Progenitor cell of endocrine pancreas (in vitro differentiated cells): ENCODE results near the gene HBS1L. TPM values are rescaled to one million over a fixed set of nuclear protein-coding genes. Genes with fewer than 3 reads are reported as not detected.

ENCODE experiments used
- DNase-seq: peaks from one replicate; pipeline ENCODE4 v3.0.0; 2021; ENCODE audit warnings: low spot score; ENCODE audit not compliant: unreplicated experiment
- H3K27ac Mint-ChIP-seq: 2 replicates; pipeline ENCODE4 v1.8.0; 2021; ENCODE audit warnings: mild to moderate bottlenecking, moderate library complexity, mixed read lengths
- H3K27me3 Mint-ChIP-seq: 2 replicates; pipeline ENCODE4 v1.8.0; 2021; ENCODE audit warnings: mixed read lengths
- H3K36me3 Mint-ChIP-seq: 2 replicates; pipeline ENCODE4 v1.8.0; 2022; ENCODE audit warnings: mixed read lengths; ENCODE audit not compliant: insufficient read depth
- H3K4me1 Mint-ChIP-seq: 2 replicates; pipeline ENCODE4 v1.8.0; 2021; ENCODE audit warnings: low read depth, mixed read lengths
- H3K4me3 Mint-ChIP-seq: 2 replicates; pipeline ENCODE4 v1.8.0; 2021; ENCODE audit warnings: low read depth, mild to moderate bottlenecking, moderate library complexity, mixed read lengths
- H3K9me3 Mint-ChIP-seq: 2 replicates; pipeline ENCODE4 v1.8.0; 2021; ENCODE audit warnings: low read depth, mixed read lengths
- CTCF ChIP-seq: fragments of 200-600 bp; sonication (generic); IDR thresholded peaks from one replicate; pipeline ENCODE4 v1.5.0; 2021; ENCODE audit warnings: antibody characterized with exemption, mild to moderate bottlenecking; ENCODE audit not compliant: unreplicated experiment
- total RNA-seq: library from RNA; stranded (reverse); gene quantifications from 2 replicates; pipeline ENCODE4 v1.2.1, GENCODE V29; 2021

The HBS1L gene
- total RNA-seq, 1 donor from 2014 or later, result 77.2 TPM

GRCh38 chr6:134959603-134960002, 95.0 kb downstream of the HBS1L start:
- no peak for TF ChIP-seq CTCF
- Mint-ChIP-seq H3K9me3 (peaks cover 7% of the 10 kb centered on the region), H3K27me3 (no peaks in the 10 kb centered on the region), H3K4me3 (no peak overlapping the region), H3K36me3 (peaks cover 30% of the 10 kb centered on the region), H3K4me1 (no peaks in the 10 kb centered on the region), H3K27ac (no peak overlapping the region)
- no peak for DNase-seq

GRCh38 chr6:134956676-134957075, 97.9 kb downstream of the HBS1L start:
- H3K9me3 Mint-ChIP-seq, result peaks cover 7% of the 10 kb centered on the region
- no peak overlapping the region for H3K4me3 Mint-ChIP-seq
- no peak for TF ChIP-seq CTCF
- DNase-seq, result no peak
- H3K27me3 Mint-ChIP-seq, result no peaks in the 10 kb centered on the region
- no peaks in the 10 kb centered on the region for H3K4me1 Mint-ChIP-seq
- H3K36me3 Mint-ChIP-seq, result peaks cover 18% of the 10 kb centered on the region
- no peak overlapping the region for H3K27ac Mint-ChIP-seq

- Mint-ChIP-seq H3K9me3 (peaks cover 7% of the 10 kb centered on the region), H3K27ac (no peak overlapping the region)
Measured at GRCh38 chr6:134956032-134956431, 98.6 kb downstream of the HBS1L start.

GRCh38 chr6:134954272-134955000, 100.2 kb downstream of the HBS1L start:
- TF ChIP-seq CTCF, result no peak
- Mint-ChIP-seq H3K4me1 (no peaks in the 10 kb centered on the region), H3K9me3 (peaks cover 4% of the 10 kb centered on the region), H3K27ac (no peak overlapping the region), H3K4me3 (no peak overlapping the region), H3K27me3 (no peaks in the 10 kb centered on the region), H3K36me3 (peaks cover 9% of the 10 kb centered on the region)
- DNase-seq, result no peak

More at GRCh38 chr6:134956032-134956431, 98.6 kb downstream of the HBS1L start:
- no peak for DNase-seq
- H3K4me1 Mint-ChIP-seq, result no peaks in the 10 kb centered on the region
- no peak for TF ChIP-seq CTCF
- H3K27me3 Mint-ChIP-seq, result no peaks in the 10 kb centered on the region
- H3K4me3 Mint-ChIP-seq, result no peak overlapping the region
- H3K36me3 Mint-ChIP-seq, result peaks cover 14% of the 10 kb centered on the region

GRCh38 chr6:134951494-134952263, 102.9 kb downstream of the HBS1L start:
- DNase-seq, result no peak
- TF ChIP-seq CTCF, result no peak
- H3K9me3 Mint-ChIP-seq, result peaks cover 6% of the 10 kb centered on the region
- H3K4me3 Mint-ChIP-seq, result no peak overlapping the region
- no peak overlapping the region for H3K27ac Mint-ChIP-seq
- H3K27me3 Mint-ChIP-seq, result no peaks in the 10 kb centered on the region
- H3K4me1 Mint-ChIP-seq, result no peaks in the 10 kb centered on the region
- H3K36me3 Mint-ChIP-seq, result no peaks in the 10 kb centered on the region
